Neuronal stem cell (in vitro differentiated cells): ENCODE measurements around the gene HSD11B2.

ENCODE experiments used
- DNase-seq: peaks from one replicate; pipeline ENCODE4 v3.0.0-alpha.2; 2013; ENCODE audit warnings: low spot score
- H2AFZ ChIP-seq: one replicate; pipeline ENCODE4 v1.6.1; 2013; ENCODE audit warnings: mild to moderate bottlenecking, low read length, inconsistent platforms
- H2AK5ac ChIP-seq: 2 replicates; pipeline ENCODE4 v1.6.1; 2013; ENCODE audit warnings: low read depth, mild to moderate bottlenecking, inconsistent platforms, low read length, moderate library complexity, mixed read lengths
- H2BK120ac ChIP-seq: 2 replicates; pipeline ENCODE4 v1.6.1; 2013; ENCODE audit warnings: low read depth, mild to moderate bottlenecking, inconsistent platforms, low read length, moderate library complexity, mixed read lengths
- H2BK12ac ChIP-seq: one replicate; pipeline ENCODE4 v1.6.1; 2013; ENCODE audit warnings: low read length, inconsistent platforms
- H2BK15ac ChIP-seq: 2 replicates; pipeline ENCODE4 v1.6.1; 2013; ENCODE audit warnings: mild to moderate bottlenecking, low read length, inconsistent platforms, mixed read lengths
- H2BK5ac ChIP-seq: one replicate; pipeline ENCODE4 v1.6.1; 2013; ENCODE audit warnings: inconsistent platforms, mild to moderate bottlenecking, low read length, moderate library complexity
- H3K14ac ChIP-seq: one replicate; pipeline ENCODE4 v1.6.1; 2013; ENCODE audit warnings: low read length, inconsistent platforms
- H3K18ac ChIP-seq: 2 replicates; pipeline ENCODE4 v1.6.1; 2013; ENCODE audit warnings: low read length, inconsistent platforms
- H3K23ac ChIP-seq: 2 replicates; pipeline ENCODE4 v1.6.1; 2013; ENCODE audit warnings: low read depth, mild to moderate bottlenecking, mixed read lengths, low read length, inconsistent platforms; ENCODE audit not compliant: poor library complexity
- H3K27ac ChIP-seq: replicated peaks from 3 replicates; pipeline ENCODE4 v1.5.1; 2013; ENCODE audit warnings: low read length, inconsistent platforms
- H3K27me3 ChIP-seq, 3 experiments: 2 replicates each; pipeline ENCODE4 v1.6.1; 2013; ENCODE audit warnings: low read length in 3 of 3, mild to moderate bottlenecking in 2 of 3, inconsistent platforms in 1 of 3, low read depth in 1 of 3, mixed read lengths in 1 of 3, moderate library complexity in 1 of 3; ENCODE audit not compliant: control insufficient read depth in 3 of 3, insufficient read depth in 3 of 3
- H3K36me3 ChIP-seq, 2 donors: replicated peaks in 1 of 2; 2 replicates each; pipeline ENCODE4 v1.6.1; 2013; ENCODE audit warnings: low read length in 2 of 2; ENCODE audit not compliant: control insufficient read depth in 2 of 2, insufficient read depth in 2 of 2
- H3K4ac ChIP-seq: 2 replicates; pipeline ENCODE4 v1.6.1; 2013; ENCODE audit warnings: inconsistent platforms, mild to moderate bottlenecking, low read length, moderate library complexity
- H3K4me1 ChIP-seq, 2 donors: 1 replicate in 1 of 2; 2 replicates in 1 of 2; pipeline ENCODE4 v1.6.1; 2013; ENCODE audit warnings: low read length in 2 of 2, low read depth in 1 of 2; ENCODE audit not compliant: control insufficient read depth in 2 of 2, insufficient read depth in 1 of 2
- H3K4me2 ChIP-seq: one replicate; pipeline ENCODE4 v1.6.1; 2013; ENCODE audit warnings: mild to moderate bottlenecking, low read length, inconsistent platforms; ENCODE audit not compliant: insufficient read depth, poor library complexity, severe bottlenecking
- H3K4me3 ChIP-seq, 2 donors: 2 replicates each; pipeline ENCODE4 v1.5.1; 2013; ENCODE audit warnings: low read length in 2 of 2, mild to moderate bottlenecking in 2 of 2, inconsistent platforms in 1 of 2, moderate library complexity in 1 of 2
- H3K79me1 ChIP-seq: one replicate; pipeline ENCODE4 v1.6.1; 2013; ENCODE audit warnings: low read depth, mild to moderate bottlenecking, inconsistent platforms, low read length, moderate library complexity
- H3K9ac ChIP-seq: one replicate; pipeline ENCODE4 v1.6.1; 2013; ENCODE audit warnings: mild to moderate bottlenecking, low read depth, low read length, inconsistent platforms; ENCODE audit not compliant: poor library complexity
- H3K9me3 ChIP-seq, 2 donors: replicated peaks in 1 of 2; 2 replicates each; pipeline versions ENCODE3 to v1.6.1; 2013; ENCODE audit warnings: low read length in 2 of 2, mild to moderate bottlenecking in 2 of 2, inconsistent platforms in 1 of 2, low read depth in 1 of 2, mixed read lengths in 1 of 2, moderate library complexity in 1 of 2; ENCODE audit not compliant: control insufficient read depth in 2 of 2, insufficient read depth in 1 of 2
- H4K8ac ChIP-seq: one replicate; pipeline ENCODE4 v1.6.1; 2013; ENCODE audit warnings: low read depth, mild to moderate bottlenecking, inconsistent platforms, low read length, moderate library complexity
- H4K91ac ChIP-seq: one replicate; pipeline ENCODE4 v1.6.1; 2013; ENCODE audit warnings: low read length, low read depth, mild to moderate bottlenecking, inconsistent platforms; ENCODE audit not compliant: poor library complexity
- WGBS, 2 donors: extraction: QIAGEN DNeasy Blood & Tissue Kit; methylation state at CpG; one replicate each; pipeline ENCODE4 v1.1.7; 2013; ENCODE audit warnings: missing lambda C conversion rate in 2 of 2, mixed read lengths in 1 of 2; ENCODE audit not compliant: insufficient read length in 2 of 2, insufficient replicate concordance in 1 of 2; ENCODE audit errors: extremely low coverage in 2 of 2; 5-methylcytosine and 5-hydroxymethylcytosine counted together

HSD11B2 gene

GRCh38 chr16:67421030-67421429 lies 9.9 kb upstream of the HSD11B2 start:
- no peak overlapping the region for H3K4me2 ChIP-seq
- H4K91ac ChIP-seq, result no peak overlapping the region
- H3K18ac ChIP-seq, result no peak overlapping the region
- H4K8ac ChIP-seq, result no peak overlapping the region
- H2BK12ac ChIP-seq, result no peak overlapping the region
- DNase-seq, result no peak
- no peaks in the 10 kb centered on the region for H3K27me3 ChIP-seq
- no peak overlapping the region for H2AK5ac ChIP-seq
- H3K14ac ChIP-seq, result no peak overlapping the region
- H3K4me1 ChIP-seq, result peaks cover 16% of the 10 kb centered on the region in 2 donors
- H2BK5ac ChIP-seq, result no peak overlapping the region
- no peaks in the 10 kb centered on the region for H3K9me3 ChIP-seq
- no peak overlapping the region for H3K9ac ChIP-seq
- H2BK120ac ChIP-seq, result no peak overlapping the region
- no peak overlapping the region for H2BK15ac ChIP-seq
- H3K79me1 ChIP-seq, result no peaks in the 10 kb centered on the region
- no CpG with 5 or more reads among the region's 4 CpGs for WGBS, 2 donors
- H2AFZ ChIP-seq, result no peak overlapping the region
- no peak overlapping the region for H3K4me3 ChIP-seq
- H3K36me3 ChIP-seq, result no peaks in the 10 kb centered on the region
- H3K23ac ChIP-seq, result no peak overlapping the region
- no peak overlapping the region for H3K4ac ChIP-seq
- no peak overlapping the region for H3K27ac ChIP-seq

- no CpG with 5 or more reads among the region's 5 CpGs for WGBS, 2 donors
These were observed 7.9 kb upstream of the HSD11B2 start for GRCh38 chr16:67423015-67423414.

GRCh38 chr16:67423611-67424260 lies 7.2 kb upstream of the HSD11B2 start:
- H3K27ac ChIP-seq, result no peak overlapping the region
- no peak overlapping the region for H3K9ac ChIP-seq
- H3K23ac ChIP-seq, result no peak overlapping the region
- H3K4ac ChIP-seq, result no peak overlapping the region
- no peak overlapping the region for H2BK5ac ChIP-seq
- no peaks in the 10 kb centered on the region for H3K79me1 ChIP-seq
- H3K36me3 ChIP-seq, result no peaks in the 10 kb centered on the region
- H2AFZ ChIP-seq, result peak overlapping the region; percentile 73
- no peak overlapping the region for H3K4me2 ChIP-seq
- H3K18ac ChIP-seq, result no peak overlapping the region
- no peak overlapping the region for H3K4me3 ChIP-seq
- no peak for DNase-seq
- H4K8ac ChIP-seq, result no peak overlapping the region
- H3K9me3 ChIP-seq, result no peaks in the 10 kb centered on the region
- H2BK15ac ChIP-seq, result no peak overlapping the region
- H3K27me3 ChIP-seq, result peaks cover 0 to 9% (median 6%) of the 10 kb centered on the region in 3 experiments
- H2BK120ac ChIP-seq, result no peak overlapping the region
- H4K91ac ChIP-seq, result no peak overlapping the region
- peaks cover 16 to 19% of the 10 kb centered on the region in 2 donors for H3K4me1 ChIP-seq
- no peak overlapping the region for H3K14ac ChIP-seq
- no peak overlapping the region for H2AK5ac ChIP-seq
- H2BK12ac ChIP-seq, result no peak overlapping the region
- no CpG with 5 or more reads among the region's 9 CpGs for WGBS, 2 donors

More at GRCh38 chr16:67423015-67423414, 7.9 kb upstream of the HSD11B2 start:
- no peak overlapping the region for H3K18ac ChIP-seq
- no peak overlapping the region for H3K9ac ChIP-seq
- H3K36me3 ChIP-seq, result no peaks in the 10 kb centered on the region
- H2BK120ac ChIP-seq, result no peak overlapping the region
- no peak overlapping the region for H3K4me2 ChIP-seq
- no peaks in the 10 kb centered on the region for H3K79me1 ChIP-seq
- H3K27me3 ChIP-seq, result peaks cover 0 to 4% (median 0%) of the 10 kb centered on the region in 3 experiments
- peak overlapping the region; percentile 28 for H2AFZ ChIP-seq
- no peak for DNase-seq
- H3K4me3 ChIP-seq, result no peak overlapping the region
- H3K4ac ChIP-seq, result no peak overlapping the region
- H3K14ac ChIP-seq, result no peak overlapping the region
- H3K4me1 ChIP-seq, result peaks cover 16% of the 10 kb centered on the region in 2 donors
- no peak overlapping the region for H3K23ac ChIP-seq
- no peak overlapping the region for H2BK15ac ChIP-seq
- no peak overlapping the region for H4K8ac ChIP-seq
- H3K9me3 ChIP-seq, result no peaks in the 10 kb centered on the region
- no peak overlapping the region for H2AK5ac ChIP-seq
- H4K91ac ChIP-seq, result no peak overlapping the region
- H2BK12ac ChIP-seq, result no peak overlapping the region
- H3K27ac ChIP-seq, result no peak overlapping the region
- no peak overlapping the region for H2BK5ac ChIP-seq

DNA sequence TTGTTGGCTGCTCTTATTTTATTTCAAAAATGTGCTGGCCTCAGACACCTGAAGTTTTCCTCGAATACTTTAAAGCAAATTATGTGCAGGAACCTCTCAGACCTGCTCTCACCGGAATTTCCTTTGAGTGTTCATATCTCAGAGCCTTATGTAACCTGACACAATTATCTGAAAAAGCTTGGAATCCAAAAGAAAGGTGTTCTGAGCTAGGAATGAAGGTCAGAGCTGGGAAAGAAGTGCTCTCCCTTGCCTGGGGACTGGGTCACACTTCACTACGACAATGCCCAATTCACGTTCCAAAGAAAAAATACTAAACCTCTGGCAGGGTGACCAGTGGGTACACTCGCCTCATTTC lies 6.7 kb upstream of the HSD11B2 start:
- Histone ChIP-seq H3K4me3 (no peak overlapping the region), H3K79me1 (no peaks in the 10 kb centered on the region), H3K9me3 (no peaks in the 10 kb centered on the region), H3K9ac (no peak overlapping the region), H2BK12ac (no peak overlapping the region), H2AK5ac (no peak overlapping the region), H3K36me3 (no peaks in the 10 kb centered on the region), H3K14ac (no peak overlapping the region), H3K27ac (no peak overlapping the region), H3K4me1 (peaks cover 16 to 19% of the 10 kb centered on the region in 2 donors), H3K23ac (no peak overlapping the region), H2AFZ (peak overlapping the region; percentile 73), H3K4me2 (no peak overlapping the region), H2BK120ac (no peak overlapping the region), H4K8ac (no peak overlapping the region), H3K4ac (no peak overlapping the region), H2BK15ac (peak overlapping the region; percentile 46), H3K27me3 (peaks cover 0 to 14% (median 11%) of the 10 kb centered on the region in 3 experiments), H3K18ac (peak overlapping the region; percentile 32), H2BK5ac (no peak overlapping the region), H4K91ac (no peak overlapping the region)
- no peak for DNase-seq
- WGBS, 2 donors, result no CpG with 5 or more reads among the region's 5 CpGs
